HepG2 (cell line): ENCODE measurements around the gene PIP5K1C. TPM values are rescaled to one million over a fixed set of nuclear protein-coding genes. Genes with fewer than 3 reads are reported as not detected.
"Not testable (repeated sequence)": the region's sequence is repeated elsewhere in the genome, so short reads cannot be mapped to it uniquely, and the experiment has no call there.

Experiments
- ATAC-seq: fragments of 200-7000 bp; cut with Tn5 transposase; 3 replicates; pipeline ENCODE4 v1.9.1; 2020; ENCODE audit warnings: mild to moderate bottlenecking, moderate library complexity
- BruUV-seq: library from RNA; stranded (reverse); fragments of 400-500 nt; replicated peaks from 2 replicates; lab custom pipeline; 2021; lab: Mats Ljungman, UMichigan
- CTCF ChIA-PET: fragments of 300-600 bp; formaldehyde crosslinking; extraction: SDS; loops from one replicate; lab custom pipeline; 2021; ENCODE audit warnings: low total read pairs, inconsistent platforms, low intra/inter-chr PET ratio; lab: Yijun Ruan, JAX
- POLR2A ChIA-PET: fragments of 350-600 bp; sonication (Branson Sonifier 250); formaldehyde crosslinking; loops from one replicate; lab custom pipeline; 2020; ENCODE audit warnings: antibody characterized with exemption, inconsistent platforms; lab: Yijun Ruan, JAX
- DNase-seq: peaks from one replicate; pipeline ENCODE4 v3.0.0-alpha.2; 2015; ENCODE audit warnings: low spot score
- FAIRE-seq: peaks from 3 replicates; lab custom pipeline; 2011; peaks lifted over from hg19 to GRCh38; lab: Jason Lieb, UNC
- H2AFZ ChIP-seq: one replicate; pipeline ENCODE4 v1.6.1; 2011; ENCODE audit warnings: low read length, inconsistent platforms
- H3K27ac ChIP-seq: fragments of 300-600 bp; 3 replicates; pipeline ENCODE4 v1.8.0; 2011; ENCODE audit warnings: mixed run types, mild to moderate bottlenecking, mixed read lengths, low read length, inconsistent platforms; ENCODE audit not compliant: insufficient read depth; ENCODE audit errors: extremely low read length
- H3K27me3 ChIP-seq, 2 experiments: fragments of 200-600 bp in 1 of 2; 2 replicates in 1 of 2; 3 replicates in 1 of 2; pipeline versions ENCODE4 v1.6.0 to v1.8.0; 2011; ENCODE audit warnings: low read length in 2 of 2, mild to moderate bottlenecking in 2 of 2, moderate library complexity in 2 of 2, inconsistent platforms in 1 of 2; ENCODE audit not compliant: insufficient read depth in 2 of 2, control insufficient read depth in 1 of 2
- H3K36me3 ChIP-seq, 2 experiments: fragments of 200-600 bp in 1 of 2; replicated peaks in 1 of 2; 2 replicates in 1 of 2; 3 replicates in 1 of 2; pipeline versions ENCODE4 v1.5.1 to v1.8.0; 2011; ENCODE audit warnings: low read length in 2 of 2, inconsistent platforms in 1 of 2; ENCODE audit not compliant: insufficient read depth in 2 of 2, control insufficient read depth in 1 of 2
- H3K4me1 ChIP-seq: 2 replicates; pipeline ENCODE4 v1.5.1; 2012; ENCODE audit warnings: low read length, inconsistent platforms; ENCODE audit not compliant: insufficient read depth
- H3K4me2 ChIP-seq: 2 replicates; pipeline ENCODE4 v1.6.0; 2011; ENCODE audit warnings: low read depth, low read length, inconsistent platforms
- H3K4me3 ChIP-seq, 3 experiments: fragments of 200-600 bp in 1 of 3; sonication (generic), shearing (Covaris generic) in 1 of 3; replicated peaks in 1 of 3; 2 replicates each; pipeline ENCODE4 v1.5.1; 2011 to 2016; ENCODE audit warnings: low read length in 3 of 3, inconsistent platforms in 2 of 3, low read depth in 2 of 3, mild to moderate bottlenecking in 2 of 3, control low read depth in 1 of 3, mixed read lengths in 1 of 3; ENCODE audit not compliant: insufficient read depth in 1 of 3
- H3K79me2 ChIP-seq: one replicate; pipeline ENCODE4 v1.6.1; 2011; ENCODE audit warnings: low read length, inconsistent platforms; ENCODE audit not compliant: insufficient read depth
- H3K9ac ChIP-seq: 2 replicates; pipeline ENCODE4 v1.6.0; 2011; ENCODE audit warnings: mild to moderate bottlenecking, low read depth, low read length, inconsistent platforms; ENCODE audit not compliant: insufficient read depth
- H3K9me3 ChIP-seq: 2 replicates; pipeline ENCODE4 v1.5.1; 2012; ENCODE audit warnings: mild to moderate bottlenecking, low read length
- H4K20me1 ChIP-seq: 2 replicates; pipeline ENCODE4 v1.6.0; 2011; ENCODE audit warnings: inconsistent platforms, mild to moderate bottlenecking, low read length, moderate library complexity; ENCODE audit not compliant: insufficient read depth
- CEBPB ChIP-seq: IDR thresholded peaks from 2 replicates; pipeline ENCODE4 v1.6.1; 2011; ENCODE audit warnings: low read depth, low read length, improper control_type of control experiment, borderline replicate concordance
- FLYWCH1 ChIP-seq: sonication (generic); formaldehyde crosslinking; IDR thresholded peaks from 2 replicates; pipeline ENCODE4 v1.8.1; 2023; ENCODE audit warnings: mild to moderate bottlenecking, missing genetic modification reagents
- FOXJ3 ChIP-seq: sonication (generic); formaldehyde crosslinking; IDR thresholded peaks from 2 replicates; pipeline ENCODE4 v1.4.0; 2020; ENCODE audit warnings: missing genetic modification reagents, mild to moderate bottlenecking, borderline replicate concordance
- IRX3 ChIP-seq: sonication (generic); formaldehyde crosslinking; IDR thresholded peaks from 2 replicates; pipeline ENCODE4 v1.8.1; 2023; ENCODE audit warnings: mild to moderate bottlenecking, low read depth, missing genetic modification reagents, borderline replicate concordance
- LCORL ChIP-seq, 2 experiments: fragments of 450-650 bp in 1 of 2; sonication (generic) in 1 of 2; formaldehyde crosslinking in 1 of 2; IDR thresholded peaks; 2 replicates each; pipeline versions ENCODE4 v1.5.0 to v1.6.1; 2017 to 2020; ENCODE audit warnings: antibody characterized with exemption in 1 of 2, missing genetic modification reagents in 1 of 2
- ZMYM3 ChIP-seq: sonication (generic); formaldehyde crosslinking; IDR thresholded peaks from 2 replicates; pipeline ENCODE4 v1.5.1; 2020; ENCODE audit warnings: mild to moderate bottlenecking, missing genetic modification reagents
- ZNF569 ChIP-seq: sonication (generic); formaldehyde crosslinking; IDR thresholded peaks from 2 replicates; pipeline ENCODE4 v1.5.0; 2020; ENCODE audit warnings: mild to moderate bottlenecking, missing genetic modification reagents, moderate library complexity, borderline replicate concordance
- ZNF674 ChIP-seq: sonication (generic); formaldehyde crosslinking; IDR thresholded peaks from 2 replicates; pipeline ENCODE4 v1.5.0; 2020; ENCODE audit warnings: low read depth, mild to moderate bottlenecking, missing genetic modification reagents
- ZNF75D ChIP-seq: sonication (generic); formaldehyde crosslinking; IDR thresholded peaks from 2 replicates; pipeline ENCODE4 v1.8.1; 2023; ENCODE audit warnings: missing genetic modification reagents, mild to moderate bottlenecking, borderline replicate concordance
- ZNF772 ChIP-seq: sonication (generic); formaldehyde crosslinking; IDR thresholded peaks from 2 replicates; pipeline ENCODE4 v1.5.0; 2020; ENCODE audit warnings: mild to moderate bottlenecking, missing genetic modification reagents
- WGBS: methylation state at CpG from one replicate; pipeline ENCODE4 v1.1.6; 2017; ENCODE audit warnings: low lambda C conversion rate; 5-methylcytosine and 5-hydroxymethylcytosine counted together
- in situ Hi-C: cut with HindIII; loops from 2 replicates; pipeline ENCODE4 v1.10.0; 2017; ENCODE audit warnings: low pct_unique_long_range_greater_than_20kb; ENCODE audit not compliant: extremely low pct_ligation_motif_present
- intact Hi-C: fragments of 100-400 bp; cut with micrococcal nuclease; formaldehyde crosslinking; loops from one replicate; pipeline ENCODE4 v1.10.0; 2022; ENCODE audit not compliant: unreplicated experiment
- polyA plus RNA-seq, 8 experiments: library from polyadenylated mRNA; depleted of rRNA in 3 of 8; stranded (reverse) in 7 of 8; unstranded in 1 of 8; fragments of >200 nt; fragmentation: Illumina TruSeq in 4 of 8; extraction: Trizol in 4 of 8; gene quantifications; 2 replicates each; pipeline versions ENCODE4 v1.2.1 to v1.2.3, GENCODE V29; 2011 to 2016; ENCODE audit warnings: low read depth in 4 of 8, missing spikeins in 1 of 8, mixed read lengths in 1 of 8; ENCODE audit not compliant: insufficient read depth in 1 of 8
- total RNA-seq, 5 experiments: library from RNA; depleted of rRNA; stranded (reverse); fragments of >200 nt; fragmentation: Illumina TruSeq; extraction: Trizol; gene quantifications; 2 replicates each; pipeline ENCODE4 v1.2.3, GENCODE V29; 2016; ENCODE audit warnings: low read depth in 1 of 5
- TF ChIP-seq, protein P1 (sequence below): IDR thresholded peaks from 2 replicates; pipeline ENCODE4 v1.6.1; 2016

The PIP5K1C gene
- total and polyA plus RNA-seq, 2 of the 13 experiments (the other 11 are each of a cell fraction or from before 2014, with no cell fraction given) = 3.6 to 4.3 TPM

GRCh38 chr19:3631053-3631861, 69.0 kb downstream of the PIP5K1C start:
- no peak overlapping the region for H3K27ac ChIP-seq
- H3K4me2 ChIP-seq = no peak overlapping the region
- no peak overlapping the region for H3K4me3 ChIP-seq
- H3K9ac ChIP-seq = no peak overlapping the region
- TF ChIP-seq, protein P1, sequence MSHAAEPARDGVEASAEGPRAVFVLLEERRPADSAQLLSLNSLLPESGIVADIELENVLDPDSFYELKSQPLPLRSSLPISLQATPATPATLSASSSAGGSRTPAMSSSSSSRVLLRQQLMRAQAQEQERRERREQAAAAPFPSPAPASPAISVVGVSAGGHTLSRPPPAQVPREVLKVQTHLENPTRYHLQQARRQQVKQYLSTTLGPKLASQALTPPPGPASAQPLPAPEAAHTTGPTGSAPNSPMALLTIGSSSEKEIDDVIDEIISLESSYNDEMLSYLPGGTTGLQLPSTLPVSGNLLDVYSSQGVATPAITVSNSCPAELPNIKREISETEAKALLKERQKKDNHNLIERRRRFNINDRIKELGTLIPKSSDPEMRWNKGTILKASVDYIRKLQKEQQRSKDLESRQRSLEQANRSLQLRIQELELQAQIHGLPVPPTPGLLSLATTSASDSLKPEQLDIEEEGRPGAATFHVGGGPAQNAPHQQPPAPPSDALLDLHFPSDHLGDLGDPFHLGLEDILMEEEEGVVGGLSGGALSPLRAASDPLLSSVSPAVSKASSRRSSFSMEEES (CRISPR knock-in tag) = no peak
- TF ChIP-seq IRX3 (CRISPR knock-in tag) (no peak), FOXJ3 (no peak), ZNF674 (no peak), FLYWCH1 (CRISPR knock-in tag) (no peak), ZMYM3 (CRISPR knock-in tag) (no peak), ZNF569 (CRISPR knock-in tag) (no peak), ZNF75D (CRISPR knock-in tag) (no peak), LCORL (IDR thresholded peaks at IDR 0.05) (no peak), LCORL (CRISPR knock-in tag; IDR thresholded peaks at IDR 0.05) (no peak), CEBPB (no peak), ZNF772 (CRISPR knock-in tag) (no peak)
- no peaks in the 10 kb centered on the region for H3K9me3 ChIP-seq
- ATAC-seq (no peak), FAIRE-seq (no peak), DNase-seq (no peak)
- peaks cover 2% of the 10 kb centered on the region; the same call in 1 of the 2 replicates for H4K20me1 ChIP-seq
- no peaks in the 10 kb centered on the region; a peak in 1 of 5 replicates for H3K27me3 ChIP-seq
- peaks cover 5% of the 10 kb centered on the region; the same call in 1 of the 2 replicates for H3K4me1 ChIP-seq
- 96% methylated on average over 27 of the region's 43 CpGs for WGBS
- 0 out of 5 replicates have a peak, but pooled peaks cover 0 to 4% of the 10 kb centered on the region in 2 experiments for H3K36me3 ChIP-seq
- intact Hi-C loops = no loop called here
- no TSS peak for BruUV-seq
- in situ Hi-C loops = no loop called here
- peaks cover 3% of the 10 kb centered on the region for H3K79me2 ChIP-seq
- ChIA-PET CTCF (no interaction called here), POLR2A (no interaction called here)
- no peak overlapping the region for H2AFZ ChIP-seq

DNA sequence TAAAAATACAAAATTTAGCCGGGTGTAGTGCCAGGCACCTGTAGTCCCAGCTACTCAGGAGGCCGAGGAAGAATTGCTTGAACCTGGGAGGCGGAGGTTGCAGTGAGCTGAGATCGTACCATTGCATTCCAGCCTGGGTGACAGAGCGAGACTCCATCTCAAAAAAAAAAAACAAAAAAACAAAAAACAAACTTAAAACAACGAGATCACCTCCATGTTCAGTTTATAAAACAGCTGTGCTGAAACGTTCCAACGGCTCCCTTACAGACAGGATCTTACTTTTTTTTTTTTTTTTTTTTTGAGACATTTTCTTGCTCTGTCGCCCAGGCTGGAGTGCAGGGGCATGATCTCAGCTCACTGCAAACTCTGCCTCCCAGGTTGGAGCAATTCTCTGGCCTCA, 71.5 kb downstream of the PIP5K1C start:
- Histone ChIP-seq H3K4me1 (peaks cover 18% of the 10 kb centered on the region), H3K79me2 (peaks cover 20% of the 10 kb centered on the region)
- H3K9ac ChIP-seq, DNase-seq, BruUV-seq, H3K4me3 ChIP-seq, H2AFZ ChIP-seq, H3K4me2 ChIP-seq, ATAC-seq, H4K20me1 ChIP-seq, CTCF ChIA-PET, H3K9me3 ChIP-seq, H3K27ac ChIP-seq, H3K36me3 ChIP-seq, FAIRE-seq, in situ Hi-C loops, H3K27me3 ChIP-seq: not testable (repeated sequence)
- POLR2A ChIA-PET = interaction anchor here (0.7 kb wide), 1 partner anchor 43 kb away, joined by 3 read pairs; no protein-coding TSS in a partner anchor
- 52% methylated on average over 9 of the region's 9 CpGs for WGBS
- intact Hi-C loops = loop anchor here (5.0 kb wide), 1 partner anchor 714 kb away; the partner anchor contains the start of gene MPND
